IPS DF 4.7 (cell line): Measurements from ENCODE around the gene HHIP.

Experiments used
- DNase-seq: peaks from one replicate; pipeline ENCODE4 v3.0.0-alpha.2; 2013; ENCODE audit warnings: low spot score; ENCODE audit errors: extremely low read depth

Gene HHIP

GRCh38 chr4:144645631-144646522 is at the start of gene HHIP:
Gene HHIP, plus strand, starts transcription at chr4:144646156. Its CDS starts 520 bp downstream, at chr4:144646676.
- no peak for DNase-seq

DNA sequence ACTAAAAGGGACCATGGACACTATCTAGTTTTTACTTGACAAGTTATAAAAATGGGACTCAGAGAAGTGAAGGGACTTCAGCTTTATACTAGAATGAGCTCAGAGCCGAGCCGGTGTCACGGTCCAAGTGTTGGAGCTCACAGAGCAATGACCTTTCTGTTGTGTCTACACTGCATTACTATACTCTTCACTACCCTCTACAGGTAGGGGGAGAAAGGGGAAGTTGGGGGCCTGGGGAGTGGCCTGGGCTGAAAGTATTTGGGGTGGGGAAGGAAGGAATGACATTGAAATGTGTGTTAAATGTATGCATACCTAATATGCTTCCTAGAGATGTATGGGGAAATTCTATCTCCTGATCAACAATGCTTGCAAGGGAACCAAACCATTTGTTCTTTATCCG is 48.8 kb upstream of the HHIP start:
- DNase-seq: no peak

- no peak for DNase-seq
Measured at GRCh38 chr4:144599621-144600020, 46.3 kb upstream of the HHIP start.

DNA sequence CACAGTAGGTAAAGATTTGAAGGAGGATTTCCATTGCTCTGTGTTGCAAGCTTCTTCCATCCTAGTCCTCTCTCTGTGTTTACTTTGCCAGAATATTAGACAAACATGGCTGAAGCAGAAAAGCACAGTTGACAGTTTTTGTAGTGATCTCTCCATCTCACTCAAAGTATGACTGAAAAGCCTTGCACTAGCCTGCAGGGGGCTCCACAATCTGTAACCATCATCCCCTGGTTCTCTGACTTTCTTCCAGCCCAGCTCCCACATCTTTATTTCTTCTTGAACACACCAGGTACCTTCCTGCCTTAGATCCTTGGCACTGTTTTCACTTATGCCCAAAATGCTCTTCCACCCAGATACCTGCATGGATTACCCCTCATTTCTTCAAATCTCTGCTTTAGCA is 34.1 kb upstream of the HHIP start:
- peak; percentile 16 for DNase-seq

GRCh38 chr4:144614850-144615585 is 30.9 kb upstream of the HHIP start:
- no peak for DNase-seq

DNA sequence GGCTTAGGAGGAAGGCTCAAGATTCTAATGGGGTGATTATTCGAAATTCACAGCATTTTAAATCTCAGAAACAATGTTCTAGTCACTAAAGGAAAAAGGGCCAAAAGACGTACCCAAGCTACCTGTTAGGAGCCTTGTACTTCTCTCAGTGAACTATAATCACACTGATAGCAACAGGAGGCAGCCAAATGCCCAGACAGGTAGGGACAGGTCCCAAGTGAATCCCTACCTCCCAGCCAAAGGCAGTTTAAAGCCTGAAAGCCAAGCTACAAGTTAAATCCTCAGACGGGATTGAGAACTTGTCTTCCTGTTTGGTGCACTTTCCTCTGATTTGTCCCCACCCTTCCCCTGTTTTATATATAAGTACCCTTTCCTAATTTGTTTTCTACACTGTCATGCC is 24.3 kb upstream of the HHIP start:
- no peak for DNase-seq

DNA sequence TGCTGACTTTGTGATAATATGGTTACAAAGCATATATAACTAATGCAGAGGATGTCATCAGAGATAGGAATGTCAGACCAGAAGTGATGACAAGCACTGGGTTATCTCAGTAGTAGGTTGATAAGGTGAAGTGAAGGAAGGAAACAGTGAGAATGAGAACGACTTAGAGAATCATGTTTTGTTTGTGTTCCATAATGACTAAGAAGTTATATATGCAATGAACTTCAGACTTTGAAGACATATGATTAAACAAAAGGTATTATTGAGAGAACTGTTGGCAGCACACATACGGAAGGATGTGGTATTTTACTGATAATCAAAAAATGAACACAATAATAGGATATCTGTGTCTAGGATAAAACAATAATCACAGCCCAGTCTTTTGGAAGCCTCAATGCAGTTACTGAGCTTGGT is 18.3 kb upstream of the HHIP start:
- DNase-seq: no peak

DNA sequence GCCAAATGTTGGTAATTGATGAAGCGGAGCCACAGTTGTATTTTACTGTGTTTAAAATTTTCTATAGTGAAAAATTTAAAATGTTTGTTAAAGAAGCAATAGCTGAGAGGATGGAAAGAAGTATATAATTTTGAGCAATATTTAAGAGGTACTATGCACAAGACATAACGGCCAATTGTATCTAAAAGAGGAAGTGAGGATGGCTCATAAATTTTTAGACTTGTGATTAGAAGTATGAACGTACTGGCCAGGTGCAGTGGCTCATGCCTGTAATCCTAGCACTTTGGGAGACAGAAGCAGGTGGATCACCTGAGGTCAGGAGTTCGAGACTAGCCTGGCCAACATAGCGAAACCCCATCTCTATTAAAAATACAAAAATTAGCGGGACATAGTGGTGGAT is 12.7 kb upstream of the HHIP start:
- DNase-seq: no peak

DNA sequence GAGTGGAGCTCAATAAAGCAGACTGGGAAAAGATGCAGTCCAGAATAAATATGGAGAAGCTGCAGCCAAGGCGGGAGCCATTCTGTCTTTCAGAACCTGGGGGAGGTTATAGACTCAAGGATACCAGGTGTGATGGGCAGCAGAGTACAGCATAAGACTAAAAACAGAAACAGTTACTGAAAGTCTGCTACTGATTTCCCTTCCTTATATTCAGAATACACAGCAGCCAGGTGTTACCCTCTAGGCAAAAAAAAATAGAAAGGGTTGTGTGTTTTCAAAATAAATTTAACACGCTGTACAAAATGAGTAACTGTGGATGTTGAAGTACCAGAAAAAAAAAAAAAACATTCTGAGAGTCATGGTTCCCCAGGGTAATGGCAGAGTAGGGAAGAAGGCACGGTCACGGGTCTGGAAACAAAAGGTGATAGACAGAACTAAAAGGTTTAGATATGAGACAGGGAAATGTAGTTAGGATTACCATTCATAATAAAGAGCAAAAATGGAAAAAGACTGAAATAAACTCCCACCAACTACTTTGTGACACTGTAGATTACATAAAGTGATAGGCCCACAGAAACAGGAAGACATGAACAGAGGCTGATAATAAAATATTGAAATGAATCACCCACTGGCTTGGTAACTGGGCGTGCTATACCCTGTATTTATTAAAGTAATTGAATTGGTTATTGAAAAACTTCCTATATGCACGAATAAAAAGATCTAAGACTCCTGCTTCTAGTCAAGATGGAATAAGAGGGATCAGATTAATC is 10.8 kb upstream of the HHIP start:
- no peak for DNase-seq

- DNase-seq: no peak
Measured at GRCh38 chr4:144644368-144645101, 1.4 kb upstream of the HHIP start.

DNA sequence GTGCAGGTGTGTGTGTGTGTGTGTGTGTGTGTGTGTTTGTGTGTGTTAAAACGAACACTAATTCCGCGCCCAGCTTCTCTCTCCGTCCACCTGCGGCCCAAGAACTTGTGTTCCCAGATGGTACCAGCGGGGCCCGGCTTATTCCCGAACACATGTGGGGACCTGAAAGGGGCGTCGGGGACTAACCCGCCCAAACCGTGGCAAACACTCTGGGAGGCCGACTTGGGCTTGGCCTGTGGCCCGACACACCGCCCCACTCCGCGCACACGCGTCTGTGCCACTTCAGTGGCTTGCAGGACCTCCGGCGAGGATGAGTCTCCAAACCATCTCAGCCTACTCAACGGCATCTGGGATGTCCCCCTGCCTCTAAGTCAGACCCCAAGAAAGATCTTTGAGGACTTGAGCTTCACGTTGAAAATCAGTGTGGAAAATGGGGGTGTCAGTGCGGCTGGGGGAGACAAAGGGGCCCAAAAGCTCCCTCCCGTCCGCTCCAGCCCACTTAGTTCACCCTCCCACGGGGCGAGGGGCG is 790 bp upstream of the HHIP start:
- no peak for DNase-seq

DNA sequence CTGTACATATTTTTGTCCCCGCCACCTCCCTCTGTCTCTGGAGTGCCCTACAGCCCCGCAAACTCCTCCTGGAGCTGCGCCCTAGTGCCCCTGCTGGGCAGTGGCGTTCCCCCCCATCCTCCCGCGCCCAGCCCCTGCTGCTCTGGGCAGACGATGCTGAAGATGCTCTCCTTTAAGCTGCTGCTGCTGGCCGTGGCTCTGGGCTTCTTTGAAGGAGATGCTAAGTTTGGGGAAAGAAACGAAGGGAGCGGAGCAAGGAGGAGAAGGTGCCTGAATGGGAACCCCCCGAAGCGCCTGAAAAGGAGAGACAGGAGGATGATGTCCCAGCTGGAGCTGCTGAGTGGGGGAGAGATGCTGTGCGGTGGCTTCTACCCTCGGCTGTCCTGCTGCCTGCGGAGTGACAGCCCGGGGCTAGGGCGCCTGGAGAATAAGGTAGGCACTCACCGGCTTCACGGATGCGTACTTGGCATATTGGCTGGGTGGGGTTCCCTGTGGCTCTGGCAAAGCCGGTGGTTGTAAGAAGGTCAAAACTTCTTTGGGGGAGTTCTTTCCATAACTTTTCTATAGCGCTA is 653 bp downstream of the HHIP start:
- no peak for DNase-seq

- no peak for DNase-seq
Measured at GRCh38 chr4:144647095-144647561, 1.2 kb downstream of the HHIP start.

DNA sequence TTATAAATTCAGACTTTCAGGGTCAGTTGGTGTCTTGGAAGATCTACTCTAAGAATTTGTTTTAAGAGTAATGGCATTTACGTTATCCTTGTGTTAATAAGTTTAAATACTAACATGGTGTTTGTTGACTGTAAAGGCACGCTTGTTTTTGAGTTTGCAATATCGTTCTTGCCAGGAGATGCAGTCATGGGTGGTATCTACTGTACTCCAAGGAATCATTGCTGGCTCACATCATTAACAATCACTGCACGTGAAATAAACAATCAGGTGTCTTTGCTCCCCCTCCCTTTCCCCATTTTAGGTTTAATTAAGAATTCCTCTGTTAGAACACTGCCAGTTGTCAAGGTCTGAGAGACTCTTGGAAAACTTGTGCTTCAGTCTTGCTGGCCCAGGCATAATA is 1.6 kb downstream of the HHIP start:
- no peak for DNase-seq

DNA sequence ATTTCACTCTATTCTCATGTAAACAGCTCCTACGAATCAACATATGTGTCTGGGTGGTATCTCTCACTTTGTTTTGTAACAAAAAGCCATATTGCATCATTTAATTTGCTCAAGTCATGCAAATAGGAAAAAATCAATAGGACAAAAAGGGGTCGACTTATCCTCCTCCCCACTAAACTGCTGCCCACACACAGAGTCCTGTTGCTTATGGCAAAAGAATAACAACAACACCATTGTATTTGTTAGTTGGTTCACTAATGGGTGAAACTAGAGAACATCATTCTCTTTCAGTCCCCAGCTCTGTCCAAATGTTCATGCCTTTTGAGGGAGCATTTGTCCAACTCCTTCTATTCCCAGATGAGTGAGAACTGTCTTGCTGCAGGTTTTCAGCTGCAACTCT is 2.1 kb downstream of the HHIP start:
- no peak for DNase-seq

DNA sequence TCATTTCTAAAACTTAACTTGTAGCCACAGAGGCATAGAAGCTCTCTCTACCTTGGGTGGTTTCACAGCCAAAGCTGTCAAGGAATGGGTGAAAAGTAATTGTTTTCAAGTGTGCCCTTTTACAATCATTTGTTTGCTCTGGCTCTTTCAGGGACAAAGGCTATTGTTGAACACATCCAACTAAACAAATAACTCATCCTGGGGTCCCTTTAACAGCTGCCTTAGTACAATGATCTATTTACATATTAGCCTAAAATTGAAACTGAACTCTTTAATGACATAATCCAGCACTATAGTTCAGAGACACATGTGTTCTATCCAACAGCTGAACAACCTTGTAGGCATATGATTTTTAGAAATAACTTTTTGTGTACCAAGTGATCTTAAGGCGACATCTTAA is 3.7 kb downstream of the HHIP start:
- no peak for DNase-seq

- no peak for DNase-seq
Measured at GRCh38 chr4:144650311-144651005, 4.5 kb downstream of the HHIP start.

GRCh38 chr4:144653781-144654545 is 8.0 kb downstream of the HHIP start:
- DNase-seq: no peak

DNA sequence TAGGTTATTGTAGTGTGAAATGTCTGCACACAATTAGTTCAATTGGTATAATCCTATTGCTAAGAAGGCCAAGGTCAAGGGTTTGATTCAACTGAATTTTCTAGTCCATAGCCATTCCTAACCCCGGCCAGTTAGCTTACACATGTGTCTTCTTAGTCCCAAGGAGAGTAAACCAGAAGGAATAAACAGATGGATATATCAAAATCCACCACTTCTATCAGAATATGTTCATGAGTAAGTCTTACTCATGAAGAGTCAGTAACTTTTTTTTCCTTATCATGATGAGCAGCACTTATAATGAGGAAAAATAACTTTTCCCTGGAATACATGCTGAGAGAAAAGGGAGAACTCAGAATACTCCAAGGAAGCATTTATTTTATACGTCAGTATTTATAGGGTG is 9.5 kb downstream of the HHIP start:
- no peak for DNase-seq
